ENCODE data around the gene TNFRSF1B.
A peak's percentile ranks its signal among the peaks of the same experiment; 100 is the strongest.

TNFRSF1B gene

DNA sequence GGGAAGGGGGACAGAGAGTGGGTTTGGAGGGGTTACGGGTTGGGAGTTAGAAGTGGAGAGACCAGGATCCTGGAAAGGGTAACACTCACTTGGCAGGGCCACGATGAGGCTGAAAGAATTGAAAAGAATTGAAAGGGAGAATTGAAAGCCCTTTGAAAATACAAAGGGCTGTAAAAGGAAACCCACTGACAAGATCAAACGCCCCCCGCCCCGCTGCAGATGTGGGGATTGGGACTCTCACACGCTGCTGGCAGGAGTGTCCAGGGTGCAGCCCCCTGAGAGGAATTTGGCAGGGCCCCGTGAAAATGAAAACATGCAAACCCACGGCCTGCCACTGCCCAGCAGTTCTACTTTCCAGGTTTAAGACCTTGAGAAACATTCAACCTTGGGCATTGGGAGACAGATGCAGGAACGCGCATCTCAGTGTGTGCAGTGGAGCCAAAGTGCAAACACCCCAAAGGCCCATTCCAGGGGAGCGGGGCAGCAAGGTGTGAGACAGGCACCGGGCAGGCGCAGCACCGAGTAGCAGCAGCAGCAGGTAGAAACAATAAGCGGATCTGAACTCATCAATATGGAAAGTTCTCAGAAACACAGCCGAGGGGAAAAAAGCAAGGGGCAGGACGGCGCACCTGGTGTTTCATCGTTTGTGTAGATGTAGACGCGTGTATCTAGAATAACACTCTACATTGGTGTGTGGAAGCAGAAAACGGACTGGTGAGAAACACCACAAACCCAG is 8.3 kb upstream of the TNFRSF1B start:
- TF ChIP-seq GATA1 (IDR thresholded peaks at IDR 0.05; ENCODE audit: low read depth, low read length) (no peak), POLR2A (IDR thresholded peaks at IDR 0.05; ENCODE audit: low read length) (no peak)

GRCh38 chr1:12159816-12160215 is 7.0 kb upstream of the TNFRSF1B start:
- TF ChIP-seq POLR2A (IDR thresholded peaks at IDR 0.05; ENCODE audit: low read length) (no peak), GATA1 (IDR thresholded peaks at IDR 0.05; ENCODE audit: low read depth, low read length) (no peak)
- DNase-seq: no peak

More for the DNA sequence above, 8.3 kb upstream of the TNFRSF1B start:
- no peak for DNase-seq

GRCh38 chr1:12161324-12161661 is 5.5 kb upstream of the TNFRSF1B start:
- TF ChIP-seq GATA1 (IDR thresholded peaks at IDR 0.05; ENCODE audit: low read depth, low read length) (no peak), POLR2A (IDR thresholded peaks at IDR 0.05; ENCODE audit: low read length) (no peak)
- no peak for DNase-seq

DNA sequence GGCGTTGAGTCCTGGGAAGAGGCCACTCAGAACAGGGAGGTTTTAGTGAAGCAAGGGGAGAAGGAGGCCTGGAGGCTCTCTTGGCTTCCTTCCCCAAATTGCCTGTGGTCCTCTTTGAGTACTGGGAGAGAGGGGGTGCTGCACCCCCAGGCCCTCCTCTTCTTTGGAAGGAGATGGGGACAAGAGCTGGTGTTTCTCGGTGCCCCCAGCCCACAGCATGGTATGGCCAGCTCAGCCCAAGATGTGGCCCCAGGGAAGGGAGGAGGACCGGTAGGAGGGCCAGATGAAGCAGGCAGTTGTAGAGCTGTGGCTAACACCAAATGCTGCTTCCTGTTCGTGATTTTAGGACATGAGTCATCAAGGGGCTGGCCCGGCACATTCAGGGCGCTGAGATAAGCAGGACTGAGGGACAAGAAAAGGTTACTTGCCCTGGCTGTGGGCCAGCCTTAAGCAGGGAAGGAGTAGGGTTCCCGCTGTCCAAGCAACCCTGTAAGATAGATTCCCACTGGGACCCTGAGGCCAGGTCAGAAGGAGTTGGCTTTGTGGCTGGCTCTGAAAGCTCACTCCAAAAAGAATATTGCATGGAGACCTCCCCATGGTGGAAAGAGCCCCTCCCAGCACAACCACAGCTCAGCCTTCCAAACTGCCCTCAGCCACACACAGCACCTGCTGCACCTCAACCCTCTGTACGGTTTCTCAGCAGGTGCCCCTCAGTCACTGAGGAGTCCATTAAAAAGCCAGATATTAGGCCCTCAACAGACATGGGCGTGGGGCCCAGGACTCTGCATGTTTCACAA is 4.9 kb upstream of the TNFRSF1B start:
- peak; percentile 77 to 78 for DNase-seq
- no peak for TF ChIP-seq POLR2A (IDR thresholded peaks at IDR 0.05; ENCODE audit: low read length)
- TF ChIP-seq GATA1 (IDR thresholded peaks at IDR 0.05; ENCODE audit: low read depth, low read length): no peak

GRCh38 chr1:12162459-12163137 is 4.2 kb upstream of the TNFRSF1B start:
- TF ChIP-seq POLR2A (IDR thresholded peaks at IDR 0.05; ENCODE audit: low read length) (no peak), GATA1 (IDR thresholded peaks at IDR 0.05; ENCODE audit: low read depth, low read length) (no peak)
- no peak for DNase-seq

DNA sequence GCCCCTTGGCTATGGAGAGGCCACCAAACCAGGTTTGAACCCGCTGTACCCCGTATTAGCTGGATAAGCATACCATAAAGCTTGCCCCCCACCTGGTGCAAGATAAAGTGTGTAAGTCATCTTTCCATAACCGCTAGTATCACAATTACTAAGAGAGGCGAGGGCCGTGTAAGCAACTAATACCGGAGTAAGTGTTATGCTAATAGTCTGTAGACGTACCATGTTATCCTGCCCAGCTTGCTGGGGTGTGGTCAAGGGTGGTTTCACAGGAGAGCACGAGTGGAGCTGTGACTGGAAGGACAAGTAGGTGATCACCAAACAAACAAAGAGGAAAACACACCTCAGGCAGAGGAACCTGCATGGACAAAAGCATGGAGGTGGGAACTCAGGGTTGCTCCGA is 3.6 kb upstream of the TNFRSF1B start:
- no peak for DNase-seq

DNA sequence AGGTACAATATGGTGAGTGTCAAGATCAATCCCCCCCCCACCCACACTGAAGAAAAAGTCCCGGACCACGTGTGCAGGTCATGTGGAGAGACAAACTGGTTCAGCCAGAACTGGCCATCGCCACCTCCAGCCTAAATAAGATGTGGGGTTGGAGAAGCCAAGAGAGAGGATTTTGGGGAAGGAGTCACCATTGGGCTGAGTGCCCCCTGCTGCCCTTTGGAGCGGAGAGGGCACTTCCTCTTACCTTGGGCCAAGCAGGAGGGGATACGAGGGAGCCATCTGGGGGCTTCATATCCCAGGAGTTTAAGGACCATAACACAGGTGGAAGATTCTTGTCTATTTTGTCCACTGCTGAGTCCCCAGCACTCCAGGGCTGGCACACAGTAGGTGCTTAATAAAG is 2.6 kb upstream of the TNFRSF1B start:
- DNase-seq: no peak
- no peak for TF ChIP-seq GATA1 (IDR thresholded peaks at IDR 0.05; ENCODE audit: low read depth, low read length)
- no peak for TF ChIP-seq POLR2A (IDR thresholded peaks at IDR 0.05; ENCODE audit: low read length)

More for the DNA sequence above, 3.6 kb upstream of the TNFRSF1B start:
- no peak for TF ChIP-seq POLR2A (IDR thresholded peaks at IDR 0.05; ENCODE audit: low read length)
- TF ChIP-seq GATA1 (IDR thresholded peaks at IDR 0.05; ENCODE audit: low read depth, low read length): no peak

GRCh38 chr1:12165342-12165741 is 1.4 kb upstream of the TNFRSF1B start:
- TF ChIP-seq GATA1 (IDR thresholded peaks at IDR 0.05; ENCODE audit: low read depth, low read length) (no peak), POLR2A (IDR thresholded peaks at IDR 0.05; ENCODE audit: low read length) (no peak)
- DNase-seq: no peak

GRCh38 chr1:12167493-12168429 is 970 bp downstream of the TNFRSF1B start:
- no peak for TF ChIP-seq GATA1 (IDR thresholded peaks at IDR 0.05; ENCODE audit: low read depth, low read length)
- TF ChIP-seq POLR2A (IDR thresholded peaks at IDR 0.05; ENCODE audit: low read length): no peak
- DNase-seq: peak; percentile 55 to 81

GRCh38 chr1:12168451-12169160 is 1.8 kb downstream of the TNFRSF1B start:
- TF ChIP-seq POLR2A (IDR thresholded peaks at IDR 0.05; ENCODE audit: low read length): no peak
- no peak for TF ChIP-seq GATA1 (IDR thresholded peaks at IDR 0.05; ENCODE audit: low read depth, low read length)
- DNase-seq: no peak

GRCh38 chr1:12169442-12170135 is 2.8 kb downstream of the TNFRSF1B start:
- TF ChIP-seq POLR2A (IDR thresholded peaks at IDR 0.05; ENCODE audit: low read length): no peak
- DNase-seq: no peak

GRCh38 chr1:12170263-12170671 is 3.5 kb downstream of the TNFRSF1B start:
- DNase-seq: no peak
- TF ChIP-seq GATA1 (IDR thresholded peaks at IDR 0.05; ENCODE audit: low read depth, low read length): no peak
- no peak for TF ChIP-seq POLR2A (IDR thresholded peaks at IDR 0.05; ENCODE audit: low read length)

Data from erythroblast (primary cell).